HG03378 (cell line): Measurements from ENCODE around the gene PRDM7.
"Not testable (repeated sequence)": the region's sequence is repeated elsewhere in the genome, so short reads cannot be mapped to it uniquely, and the experiment has no call there.

Source experiments
- ATAC-seq: cut with Tn5 transposase; IDR thresholded peaks from one replicate; pipeline ENCODE4 v1.9.1; 2021; ENCODE audit warnings: mild to moderate bottlenecking, moderate library complexity; ENCODE audit not compliant: unreplicated experiment

PRDM7 gene

DNA sequence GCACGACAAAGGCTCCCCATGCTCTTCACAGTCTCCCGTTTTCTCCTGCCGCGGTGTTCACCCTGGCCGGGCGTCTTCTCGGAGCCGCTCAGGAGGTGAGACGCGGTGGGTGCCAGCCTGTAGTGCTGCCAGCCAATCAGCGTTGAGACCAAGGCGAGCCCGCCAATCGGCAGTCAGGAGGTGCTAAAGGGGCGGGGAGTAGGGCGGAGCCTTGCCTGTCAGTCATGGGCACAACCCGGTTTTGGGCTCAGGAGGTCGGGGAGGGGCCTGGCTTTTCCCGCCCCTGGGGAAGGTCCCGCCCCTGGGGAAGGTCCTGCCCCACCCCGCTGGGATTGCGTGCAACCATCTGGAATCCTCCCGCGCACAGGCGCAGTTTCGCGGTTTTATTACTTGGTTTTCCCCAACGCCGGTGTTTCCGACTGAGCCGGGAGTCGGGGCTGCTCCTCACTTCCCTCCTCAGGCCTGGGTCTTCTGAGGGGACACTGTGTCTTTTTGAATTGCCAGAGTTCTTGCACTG, at the start of gene PRDM7:
Gene PRDM7, minus strand, starts transcription at position 92 of the 517 bp plus-strand sequence. CDS start 1,421 bp downstream, outside the sequence.
- ATAC-seq = peak; percentile 75

- ATAC-seq = not testable (repeated sequence)
Measured at GRCh38 chr16:90121846-90122245, 44.7 kb upstream of the PRDM7 start.

DNA sequence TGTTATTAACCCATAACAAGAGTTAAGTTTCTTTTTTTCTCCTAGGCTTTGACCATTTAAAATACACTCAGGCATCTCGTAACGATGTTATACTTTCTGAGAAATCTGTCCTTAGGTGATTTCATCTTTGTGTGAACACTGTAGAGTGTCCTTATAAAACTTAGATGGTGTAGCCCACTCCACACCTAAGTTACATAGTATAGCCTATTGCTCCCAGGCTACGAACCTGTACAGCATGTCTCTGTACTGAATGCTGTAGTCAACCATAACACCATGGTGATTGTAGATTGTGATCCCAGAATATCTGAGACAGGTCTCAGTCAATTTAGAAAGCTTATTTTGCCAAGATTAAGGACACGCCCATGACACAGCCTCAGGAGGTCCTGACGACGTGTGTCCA, 30.5 kb upstream of the PRDM7 start:
- ATAC-seq = not testable (repeated sequence)

DNA sequence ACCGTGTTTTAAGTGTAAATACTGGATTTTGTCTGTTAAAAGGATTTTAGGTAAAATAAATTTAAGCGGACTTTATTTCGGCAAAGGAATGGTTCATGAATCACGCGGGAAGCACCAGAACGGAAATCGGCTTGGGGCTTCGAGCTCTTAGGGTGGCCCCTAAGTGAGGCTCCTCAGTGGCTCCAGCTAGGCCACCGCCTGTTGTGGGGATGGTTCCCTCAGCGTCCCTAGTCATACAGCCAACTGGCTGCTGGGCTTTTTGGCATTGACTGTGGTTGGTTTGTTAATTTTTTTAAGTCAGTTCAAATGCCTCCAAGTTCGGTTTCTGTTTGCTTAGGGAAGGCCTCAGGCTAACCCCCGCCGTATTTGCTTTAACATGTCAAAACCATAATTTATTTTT, 29.9 kb upstream of the PRDM7 start:
- ATAC-seq = not testable (repeated sequence)

- ATAC-seq = not testable (repeated sequence)
Measured at GRCh38 chr16:90106271-90106670, 29.1 kb upstream of the PRDM7 start.

- not testable (repeated sequence) for ATAC-seq
Measured at GRCh38 chr16:90104725-90105124, 27.6 kb upstream of the PRDM7 start.

- ATAC-seq = not testable (repeated sequence)
Measured at GRCh38 chr16:90102086-90102884, 25.2 kb upstream of the PRDM7 start.

DNA sequence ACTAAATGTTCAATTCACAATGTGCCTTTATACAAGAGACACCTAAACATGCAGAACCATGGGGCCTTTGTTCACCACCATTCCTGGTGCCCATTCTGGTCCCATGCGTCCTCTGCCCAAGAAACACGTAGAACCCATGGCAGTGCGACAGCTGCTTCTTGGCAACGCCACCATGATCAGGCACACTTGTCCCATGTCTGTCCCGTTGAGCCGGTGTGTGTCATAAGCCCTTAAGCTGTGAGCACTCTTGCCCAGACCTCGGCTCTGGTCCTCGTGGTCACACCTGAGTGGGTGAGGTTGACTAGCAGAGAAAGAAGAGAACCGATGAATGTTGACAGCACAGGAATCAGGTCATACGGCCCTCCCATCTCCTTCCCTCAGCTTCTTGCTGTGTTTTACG, 24.2 kb upstream of the PRDM7 start:
- ATAC-seq = not testable (repeated sequence)

GRCh38 chr16:90100790-90101189, 23.7 kb upstream of the PRDM7 start:
- not testable (repeated sequence) for ATAC-seq

DNA sequence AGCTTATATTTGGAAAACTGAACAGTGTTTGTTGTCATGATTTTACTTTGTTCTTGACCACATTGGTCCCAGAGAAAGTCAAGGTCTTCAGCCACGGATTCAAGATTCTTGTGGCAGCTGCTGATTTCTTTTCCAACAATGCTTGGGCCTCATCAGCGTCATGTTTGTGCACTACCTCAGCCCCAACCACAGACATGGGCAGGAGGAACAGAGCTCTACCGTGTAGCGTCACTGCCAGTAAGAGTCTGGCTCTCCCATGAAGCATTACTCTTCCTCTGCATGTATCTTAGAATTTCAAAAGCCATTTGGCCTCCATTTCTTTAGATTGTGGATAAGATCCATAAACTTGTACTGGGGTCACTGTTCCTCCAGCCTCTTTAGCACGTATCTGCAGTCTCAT, 23.1 kb upstream of the PRDM7 start:
- not testable (repeated sequence) for ATAC-seq

DNA sequence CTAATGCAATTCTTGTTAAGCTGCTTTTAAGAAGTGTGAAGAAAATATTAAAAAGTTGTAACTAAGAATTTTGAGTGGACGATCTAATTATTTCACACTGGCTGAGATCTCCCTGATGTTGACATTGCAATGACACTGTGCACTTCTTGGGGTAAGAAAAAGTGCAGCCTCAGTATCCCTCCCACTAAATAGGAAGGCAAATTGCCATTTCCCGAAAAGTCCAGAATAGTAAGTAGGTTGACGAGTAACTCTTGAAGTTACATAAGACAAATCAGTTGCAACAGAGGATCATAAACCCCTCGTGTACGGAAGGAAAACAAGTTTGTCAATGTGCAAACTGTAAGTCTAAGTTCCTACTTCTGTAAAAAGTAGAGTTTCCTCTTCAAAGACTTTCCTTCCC, 21.8 kb upstream of the PRDM7 start:
- not testable (repeated sequence) for ATAC-seq

- ATAC-seq = not testable (repeated sequence)
Measured at GRCh38 chr16:90097010-90097684, 20.0 kb upstream of the PRDM7 start.

GRCh38 chr16:90094791-90095190, 17.7 kb upstream of the PRDM7 start:
- not testable (repeated sequence) for ATAC-seq

DNA sequence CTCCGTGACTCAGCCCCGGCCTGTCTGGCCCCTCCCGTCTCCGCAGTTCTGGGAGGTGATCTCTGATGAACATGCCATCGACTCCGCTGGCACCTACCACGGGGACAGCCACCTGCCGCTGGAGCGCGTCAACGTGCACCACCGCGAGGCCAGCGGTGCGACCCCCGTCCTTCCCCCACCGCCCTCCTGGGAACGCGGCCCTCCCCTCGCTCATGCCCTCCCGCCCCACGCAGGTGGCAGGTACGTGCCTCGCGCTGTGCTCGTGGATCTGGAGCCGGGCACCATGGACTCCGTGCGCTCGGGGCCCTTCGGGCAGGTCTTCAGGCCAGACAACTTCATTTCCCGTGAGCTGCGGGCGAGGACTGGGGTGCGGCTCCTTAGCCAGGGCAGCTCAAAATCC, 17.2 kb upstream of the PRDM7 start:
- not testable (repeated sequence) for ATAC-seq

- ATAC-seq = not testable (repeated sequence)
Measured at GRCh38 chr16:90093799-90094198, 16.7 kb upstream of the PRDM7 start.

DNA sequence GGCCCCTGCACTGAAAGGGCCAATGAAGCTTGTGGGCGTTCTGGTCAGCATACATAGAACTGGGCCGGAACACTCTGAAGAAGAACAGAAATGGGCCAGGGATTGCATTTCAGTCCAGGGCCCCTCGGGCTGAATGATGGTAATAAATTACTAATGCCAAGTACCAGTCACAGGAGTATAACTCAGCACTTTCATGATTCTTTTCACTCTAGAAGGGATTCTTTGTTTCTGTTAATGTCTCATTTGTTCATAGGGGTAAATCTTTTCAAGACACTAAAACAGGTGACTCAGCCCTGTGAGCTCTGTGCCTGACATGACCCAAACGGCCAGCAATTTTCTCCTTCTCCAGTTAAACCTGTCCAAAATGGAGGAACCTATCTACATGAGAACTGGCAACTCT, 15.7 kb upstream of the PRDM7 start:
- ATAC-seq = not testable (repeated sequence)

GRCh38 chr16:90084215-90084950, 7.3 kb upstream of the PRDM7 start:
- no peak for ATAC-seq

DNA sequence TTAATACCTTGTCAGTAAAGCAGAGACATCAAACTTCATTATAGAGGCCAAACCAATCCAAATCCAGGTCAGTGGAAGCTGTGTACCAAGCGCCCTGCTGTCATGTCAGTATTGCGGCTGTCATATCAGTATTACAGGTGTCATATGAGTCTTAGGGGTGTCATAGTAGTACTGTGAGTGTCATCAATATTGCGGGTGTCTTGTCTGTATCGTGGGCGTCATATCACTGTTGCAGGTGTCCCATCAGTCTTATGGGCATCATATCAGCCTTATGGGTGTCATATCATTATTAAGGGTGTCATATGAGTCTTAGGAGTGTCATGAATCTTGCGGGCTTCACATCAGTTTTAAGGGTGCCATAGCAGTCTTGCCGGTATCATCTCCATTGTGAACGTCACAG, 6.0 kb upstream of the PRDM7 start:
- no peak for ATAC-seq

DNA sequence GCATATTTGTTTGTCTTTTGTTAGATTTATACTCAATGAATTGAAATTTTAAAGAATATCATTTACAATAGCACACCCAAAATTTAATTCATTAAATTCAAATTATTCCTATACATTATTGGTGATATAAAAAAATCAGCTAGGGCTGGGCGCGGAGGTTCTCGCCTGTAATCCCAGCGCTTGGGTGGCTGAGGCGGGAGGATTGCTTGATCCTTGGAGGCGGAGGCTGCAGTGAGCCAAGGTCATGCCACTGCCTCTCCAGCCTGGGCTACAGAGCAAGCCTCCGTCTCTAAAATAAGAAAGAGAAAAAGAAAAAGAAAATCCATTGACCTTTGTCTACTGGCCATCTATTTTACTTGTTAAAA, 4.5 kb upstream of the PRDM7 start:
- no peak for ATAC-seq

DNA sequence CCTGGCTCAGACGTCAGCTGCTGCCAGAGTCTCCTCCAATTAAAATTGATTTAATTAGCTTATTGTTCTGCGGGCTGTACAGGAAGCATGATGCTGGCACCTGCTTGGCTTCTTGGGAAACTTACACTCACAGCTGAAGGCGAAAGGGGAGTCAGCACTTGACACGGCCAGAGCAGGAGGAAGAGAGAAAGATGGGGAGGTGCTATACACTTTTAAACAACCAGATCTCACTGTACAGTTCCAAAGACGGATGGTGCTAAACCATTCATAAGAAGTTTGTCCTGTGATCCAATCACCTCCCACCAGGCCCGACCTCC, 1.4 kb upstream of the PRDM7 start:
- no peak for ATAC-seq
